GM18499 (cell line): ENCODE measurements around the gene NPLOC4.
"Not testable (repeated sequence)": the region's sequence is repeated elsewhere in the genome, so short reads cannot be mapped to it uniquely, and the experiment has no call there.

Experiments
- ATAC-seq: cut with Tn5 transposase; IDR thresholded peaks from one replicate; pipeline ENCODE4 v1.9.1; 2021; ENCODE audit warnings: moderate number of reproducible peaks; ENCODE audit not compliant: insufficient read depth, unreplicated experiment

Gene NPLOC4

DNA sequence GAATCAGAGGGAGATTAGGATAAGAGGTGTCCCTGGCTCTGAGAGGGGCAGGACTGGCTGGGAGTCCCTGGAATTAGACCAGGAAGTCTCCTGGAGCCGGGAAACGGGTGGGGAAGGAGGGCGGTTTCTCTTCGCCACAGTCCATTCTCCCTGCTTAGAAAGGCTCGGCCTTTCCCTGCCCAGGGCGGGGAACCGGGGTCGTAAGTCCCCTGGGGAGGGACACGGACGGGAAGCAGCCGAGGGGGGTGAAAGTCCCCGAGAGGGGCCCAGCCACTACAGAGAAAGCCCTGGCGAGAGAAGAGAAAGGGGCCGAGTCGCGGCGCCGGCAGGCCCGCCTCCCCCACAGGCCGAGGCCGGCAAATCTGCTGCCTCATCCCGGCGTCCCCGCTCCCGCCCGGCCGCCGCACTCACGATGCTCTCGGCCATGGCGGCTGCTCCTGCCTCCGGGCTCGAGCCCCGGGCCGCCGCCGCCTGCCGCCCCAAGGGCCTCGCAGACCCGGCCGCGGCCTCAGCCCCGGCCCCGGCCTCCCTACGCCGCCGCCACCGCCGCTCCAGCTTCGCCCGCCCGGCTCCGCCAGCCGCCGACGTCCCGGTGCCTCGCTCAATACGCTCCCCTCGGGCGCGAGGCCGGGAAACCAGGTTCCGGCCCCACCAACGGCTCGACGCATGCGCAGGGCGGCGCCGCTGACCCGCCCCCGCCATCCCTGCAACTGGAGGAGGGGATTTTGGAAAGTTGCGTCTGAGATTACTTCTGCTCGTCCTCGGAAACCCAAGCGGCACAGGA, at the start of gene NPLOC4, which contains the start of gene TSPAN10:
Gene NPLOC4, minus strand, starts transcription at position 608 of the 784 bp plus-strand sequence. Its CDS starts 182 bp downstream, at position 426.
Gene TSPAN10, plus strand, starts transcription at position 692 of the 784 bp plus-strand sequence. CDS start 5,217 bp downstream, outside the sequence.
- no peak for ATAC-seq

DNA sequence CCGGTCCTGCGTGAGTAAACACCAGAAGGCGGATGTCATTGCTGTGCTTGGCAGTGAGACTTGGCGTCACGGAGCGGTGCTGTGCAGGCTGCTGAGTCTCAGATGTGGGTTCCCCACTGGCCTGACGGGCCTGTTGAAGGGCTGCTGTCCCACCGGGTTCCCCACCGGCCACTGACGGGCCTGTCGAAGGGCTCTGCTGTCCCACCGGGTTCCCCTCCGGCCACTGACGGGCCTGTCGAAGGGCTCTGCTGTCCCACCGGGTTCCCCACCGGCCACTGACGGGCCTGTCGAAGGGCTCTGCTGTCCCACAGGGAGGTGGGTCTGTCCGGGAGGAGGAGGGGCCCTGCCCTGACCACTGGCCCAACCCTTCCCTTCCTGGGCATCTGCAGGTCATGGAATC, 49.7 kb upstream of the NPLOC4 start:
- no peak for ATAC-seq

DNA sequence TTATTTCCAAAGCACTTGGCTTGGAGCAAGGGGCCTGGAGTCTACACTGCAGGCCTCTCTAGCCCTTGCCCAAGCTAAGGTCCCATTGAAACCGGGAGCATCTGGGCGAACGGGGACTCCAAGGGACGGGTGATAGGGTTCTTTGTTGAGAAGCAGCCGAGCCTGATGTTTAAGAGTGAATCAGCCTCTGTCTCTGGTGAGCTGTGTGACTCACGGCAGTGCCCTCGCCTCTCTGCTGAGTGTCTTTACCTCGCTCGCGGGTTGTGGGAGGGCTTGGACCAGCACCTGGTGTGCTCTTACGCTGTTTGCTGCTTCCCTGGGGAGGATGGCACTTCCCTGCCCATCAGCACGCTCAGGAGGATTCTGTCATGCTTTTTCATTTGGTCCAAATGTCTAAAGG, 48.2 kb upstream of the NPLOC4 start:
- ATAC-seq = no peak

- ATAC-seq = no peak
Observed at GRCh38 chr17:81684442-81684911, 47.6 kb upstream of the NPLOC4 start.

DNA sequence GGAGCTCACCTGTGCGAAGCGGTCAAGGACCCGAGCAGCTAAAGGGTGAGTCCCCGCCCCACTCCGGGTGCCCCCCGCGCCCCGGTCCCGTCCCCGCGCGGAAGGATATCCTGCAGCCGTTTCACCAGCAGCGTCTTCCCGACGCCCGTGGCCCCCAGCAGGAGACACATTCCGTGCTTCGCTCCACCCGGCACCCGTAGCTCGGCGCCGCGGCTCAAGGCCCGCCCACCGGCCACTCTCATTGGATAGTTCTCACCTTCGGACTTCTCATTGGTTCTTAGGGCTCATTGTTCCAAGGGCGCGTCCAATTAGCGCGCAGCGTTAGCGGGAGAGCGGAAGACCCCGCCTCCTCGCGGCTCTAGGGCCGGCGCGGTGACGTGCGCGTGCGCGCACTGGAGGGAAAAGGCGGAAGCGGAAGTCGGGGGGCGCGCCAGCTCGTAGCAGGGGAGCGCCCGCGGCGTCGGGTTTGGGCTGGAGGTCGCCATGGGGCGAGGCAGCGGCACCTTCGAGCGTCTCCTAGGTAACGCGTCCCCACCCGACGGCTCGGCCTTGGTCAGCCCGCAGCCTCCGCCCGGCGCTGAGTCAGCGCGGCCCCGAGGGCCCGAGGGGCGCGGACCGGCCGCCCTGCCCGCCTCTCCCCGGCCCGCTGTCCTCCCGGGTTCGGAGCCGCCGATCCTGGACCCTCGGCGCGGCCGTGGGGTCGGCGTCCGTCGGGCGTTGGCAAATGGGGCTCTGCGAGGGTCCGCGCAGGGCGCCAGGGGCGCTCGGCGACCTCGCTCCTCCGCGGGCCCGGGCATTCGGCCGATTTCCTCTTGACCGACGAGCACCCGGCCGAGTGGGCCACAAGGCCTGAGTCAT, 46.9 kb upstream of the NPLOC4 start, which contains the start of the genes ARL16 and HGS:
Gene ARL16, minus strand, starts transcription at position 214 of the 858 bp plus-strand sequence. Its CDS starts 44 bp downstream, at position 170.
Gene HGS, plus strand, starts transcription at position 428 of the 858 bp plus-strand sequence. Its CDS starts 56 bp downstream, at position 484.
- ATAC-seq = peak; percentile 92

GRCh38 chr17:81683208-81683583, 46.3 kb upstream of the NPLOC4 start:
- no peak for ATAC-seq

DNA sequence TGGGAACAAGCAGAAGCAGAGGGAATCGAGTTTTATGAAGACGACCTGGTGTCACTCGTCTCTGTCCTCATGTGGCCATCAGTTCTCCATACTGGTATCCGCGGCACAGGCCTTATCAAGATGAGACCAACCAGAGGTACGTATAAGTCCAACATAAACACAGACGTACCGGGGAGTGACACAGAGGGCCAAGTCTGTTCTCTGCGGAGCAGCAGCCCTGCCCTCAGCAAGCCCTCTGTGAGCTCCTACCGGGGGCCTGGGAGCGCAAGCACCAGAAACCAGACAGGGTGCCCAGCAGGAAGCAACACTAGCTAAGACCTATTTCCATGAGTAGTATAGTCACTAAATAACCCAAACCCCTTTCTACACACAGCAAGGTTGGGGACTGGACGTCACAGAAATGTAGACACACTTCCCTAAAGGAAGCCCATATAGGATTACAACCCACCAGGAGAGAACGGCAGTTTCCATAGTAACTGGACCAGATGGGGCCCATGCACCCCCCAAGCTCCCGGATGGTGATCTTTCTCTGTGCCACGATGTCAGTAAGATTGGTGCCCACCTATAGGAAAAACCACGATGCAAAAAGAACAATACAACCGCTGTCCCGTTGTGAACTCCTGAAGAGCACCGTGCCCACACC, 45.8 kb upstream of the NPLOC4 start:
- ATAC-seq = no peak

DNA sequence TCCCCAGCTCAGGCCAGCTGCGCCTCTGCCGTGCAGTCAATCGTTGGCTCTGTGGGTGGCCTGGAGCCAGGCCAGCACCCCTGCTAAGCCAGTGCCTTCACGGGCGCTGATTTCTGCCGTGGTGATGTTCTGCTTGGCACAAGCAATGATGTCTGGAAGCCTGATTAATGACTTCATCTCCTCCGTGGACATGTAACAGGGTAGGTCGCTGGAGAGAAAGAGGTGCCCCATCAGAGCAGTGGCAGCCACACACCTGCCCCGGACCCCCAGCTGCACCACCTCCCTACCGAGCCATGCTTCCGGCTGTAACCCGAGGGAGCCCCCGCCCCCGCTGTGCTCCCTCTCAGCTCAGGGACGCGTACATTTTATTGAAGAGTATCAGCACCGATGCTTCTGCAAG, 44.8 kb upstream of the NPLOC4 start:
- ATAC-seq = no peak

DNA sequence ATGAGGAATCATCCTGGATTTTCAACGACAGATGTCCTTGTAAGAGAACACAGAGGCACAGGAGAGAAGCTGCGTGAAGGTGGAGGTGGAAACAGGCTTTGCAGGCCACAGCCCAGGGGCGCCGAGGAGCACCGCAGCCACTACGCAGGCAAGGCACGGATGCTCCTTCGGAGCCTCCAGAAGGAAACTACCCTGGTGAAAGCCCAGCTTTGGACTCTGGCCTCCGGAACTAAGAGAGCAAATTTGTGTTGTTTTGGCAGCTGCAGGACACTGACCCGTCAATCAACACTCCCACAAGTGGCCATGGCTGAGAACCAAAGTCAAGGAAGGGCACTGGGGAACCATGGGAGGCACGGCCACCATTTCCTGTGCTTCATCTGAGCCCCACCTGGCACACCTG, 43.2 kb upstream of the NPLOC4 start:
- no peak for ATAC-seq

DNA sequence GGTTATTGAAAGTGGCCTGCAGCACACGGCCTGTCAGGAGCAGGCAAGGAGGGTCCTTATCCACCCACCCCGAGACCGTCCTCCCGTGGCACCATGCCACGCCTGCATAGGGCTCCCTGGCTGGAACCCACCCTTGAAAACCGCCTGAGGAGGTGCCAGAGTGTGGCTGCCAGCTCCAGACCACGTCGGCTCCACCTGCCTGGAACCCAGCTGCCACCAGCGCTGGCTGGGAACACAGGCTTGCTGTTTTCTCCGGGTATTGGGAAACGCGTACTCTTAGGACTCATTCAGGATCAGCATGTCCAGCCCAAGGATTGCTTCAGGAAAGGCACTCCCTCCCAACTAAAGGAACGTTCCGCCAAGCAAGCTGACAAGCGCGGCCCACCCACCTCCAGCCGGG, 40.0 kb upstream of the NPLOC4 start:
- no peak for ATAC-seq

- not testable (repeated sequence) for ATAC-seq
Observed at GRCh38 chr17:81675515-81676221, 38.8 kb upstream of the NPLOC4 start.

DNA sequence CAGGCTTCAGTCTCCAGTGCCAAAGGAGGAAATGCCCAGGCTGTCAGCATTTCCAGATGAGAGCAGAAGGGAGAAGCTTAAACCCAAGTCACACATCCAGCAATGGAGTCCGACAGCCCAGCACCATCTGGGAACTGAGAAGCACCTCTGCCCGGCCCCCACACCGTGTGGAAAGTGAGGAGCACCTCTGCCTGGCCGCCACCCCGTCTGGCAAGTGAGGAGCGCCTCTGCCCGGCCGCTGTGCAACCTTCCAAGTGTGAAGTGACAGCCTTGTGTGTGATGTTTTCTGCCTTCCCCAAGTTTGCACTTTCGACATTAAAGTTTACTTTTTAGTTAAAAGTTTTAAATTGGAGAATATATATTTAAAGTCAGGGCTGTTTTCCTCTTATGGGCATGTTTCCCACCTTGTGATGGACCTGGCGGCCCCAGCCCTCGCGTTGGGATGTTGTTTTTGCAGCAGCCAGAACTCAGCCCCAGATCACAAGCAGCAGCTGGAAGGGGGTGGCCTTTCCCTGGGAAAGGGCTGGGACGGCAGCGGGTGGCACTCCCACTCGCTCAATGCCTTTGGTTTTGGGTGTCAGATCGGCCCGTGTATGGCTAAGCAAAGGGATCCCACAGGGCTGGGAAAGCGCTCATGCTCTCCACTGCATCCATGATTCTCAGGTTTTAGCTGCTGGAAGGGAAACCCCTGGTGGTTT, 36.8 kb upstream of the NPLOC4 start:
- ATAC-seq = no peak

DNA sequence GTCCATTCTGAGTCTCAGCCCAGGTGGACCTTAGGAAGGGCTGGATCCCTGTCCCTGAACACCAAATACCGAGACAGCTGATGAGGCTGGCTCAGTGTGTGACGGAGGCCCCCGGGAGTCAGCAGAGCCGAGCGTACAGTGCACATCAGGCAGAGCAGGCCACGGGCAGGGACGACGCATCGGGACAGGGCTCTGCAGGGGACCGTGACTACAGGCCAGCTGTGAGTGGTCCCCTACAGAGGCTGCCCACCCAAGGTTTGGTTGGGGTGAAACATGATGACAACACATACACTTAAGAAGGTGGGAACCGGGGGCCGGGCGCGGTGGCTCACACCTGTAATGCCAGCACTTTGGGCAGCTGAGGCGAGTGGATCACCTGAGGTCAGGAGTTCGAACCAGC, 36.0 kb upstream of the NPLOC4 start:
- no peak for ATAC-seq

GRCh38 chr17:81672504-81672903, 35.6 kb upstream of the NPLOC4 start:
- no peak for ATAC-seq

GRCh38 chr17:81667754-81668153, 30.8 kb upstream of the NPLOC4 start:
- no peak for ATAC-seq

DNA sequence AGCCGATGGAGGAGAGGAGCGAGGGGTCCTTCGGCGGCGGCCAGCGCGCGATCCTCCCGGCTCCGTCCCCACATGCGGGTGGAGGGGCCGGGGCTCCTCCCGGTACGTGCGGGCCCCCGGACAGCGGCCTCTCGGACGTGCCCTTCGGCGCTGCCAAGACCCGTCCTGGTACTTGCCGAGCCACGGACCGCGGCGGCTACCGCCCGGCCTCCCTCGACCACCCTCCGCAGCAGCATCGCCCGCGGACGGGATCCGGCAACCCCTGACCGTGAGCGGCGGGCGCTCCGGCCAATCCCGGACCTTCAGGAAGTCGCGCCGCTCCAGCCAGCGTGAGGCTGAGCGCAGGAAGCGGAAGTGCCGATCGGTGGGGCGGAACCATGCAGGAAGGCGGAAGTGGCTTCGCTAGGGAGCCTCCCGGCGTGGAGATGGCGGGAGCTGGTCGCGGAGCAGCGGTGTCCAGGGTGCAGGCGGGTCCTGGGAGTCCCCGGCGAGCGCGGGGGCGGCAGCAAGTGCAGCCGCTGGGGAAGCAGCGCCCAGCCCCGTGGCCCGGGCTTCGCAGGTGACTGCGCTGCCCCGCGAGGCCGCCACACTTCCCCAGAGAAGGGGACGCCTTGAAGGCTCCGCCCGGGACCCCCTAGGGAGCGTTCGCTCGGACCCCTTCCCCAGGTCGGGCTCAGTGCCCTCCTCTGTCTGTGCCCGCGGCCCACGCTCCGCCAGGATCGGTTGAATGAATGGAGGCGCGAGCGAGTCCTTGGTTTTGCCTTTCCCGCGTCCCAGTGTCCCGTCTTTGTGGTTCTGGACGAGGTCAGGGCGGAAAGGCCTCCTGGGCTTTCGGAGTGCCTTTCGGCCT, 29.7 kb upstream of the NPLOC4 start, which contains the start of the genes CCDC137 and OXLD1:
Gene CCDC137, plus strand, starts transcription at position 396 of the 850 bp plus-strand sequence. Its CDS starts 30 bp downstream, at position 426.
Gene OXLD1, minus strand, starts transcription at position 264 of the 850 bp plus-strand sequence. Its CDS starts 28 bp downstream, at position 236.
- ATAC-seq = peak; percentile 59

GRCh38 chr17:81666092-81666341, 29.1 kb upstream of the NPLOC4 start:
- no peak for ATAC-seq
